AG09309 (cell line): ENCODE data around the gene PCCA.

Source experiments
- DNase-seq: peaks from one replicate; pipeline ENCODE4 v3.0.0-alpha.2; 2010; ENCODE audit warnings: low read depth
- H3K4me3 ChIP-seq: 2 replicates; pipeline ENCODE4 v1.5.1; 2011; ENCODE audit warnings: mild to moderate bottlenecking, low read depth, low read length, moderate library complexity; ENCODE audit not compliant: control insufficient read depth
- TF ChIP-seq, protein P1 (sequence below): IDR thresholded peaks from 2 replicates; pipeline ENCODE4 v1.5.1; 2011; ENCODE audit warnings: mild to moderate bottlenecking, low read depth, low read length, inconsistent platforms; ENCODE audit not compliant: insufficient read depth, control insufficient read depth; ENCODE audit errors: missing control alignments

Gene PCCA

DNA sequence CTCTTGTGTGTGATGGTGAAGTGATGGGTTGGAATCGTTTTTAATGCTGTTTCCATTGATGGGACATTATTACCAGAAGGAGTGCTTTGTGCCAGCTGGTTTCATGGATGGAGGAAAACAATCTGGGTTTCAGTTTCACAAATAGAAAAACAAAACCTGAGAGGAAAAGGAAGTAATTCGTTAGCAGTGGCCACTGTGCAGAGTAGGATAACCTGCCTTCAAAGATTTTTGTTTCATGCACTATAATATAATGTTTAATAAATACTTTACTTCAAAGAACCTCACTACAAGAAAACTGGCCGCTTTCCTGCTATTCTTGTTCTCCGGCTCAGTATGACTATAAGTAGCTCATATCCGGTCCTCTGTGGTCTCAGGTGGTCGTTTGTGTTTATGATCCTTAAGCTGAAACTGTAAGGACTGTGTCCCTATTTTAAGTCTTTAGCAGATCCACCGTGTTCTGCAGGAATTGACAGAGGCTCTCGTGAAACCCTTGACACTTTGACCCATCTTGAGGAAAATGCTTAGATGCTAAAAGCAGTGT is 395.0 kb downstream of the PCCA start:
- DNase-seq: no peak
- TF ChIP-seq, protein P1, sequence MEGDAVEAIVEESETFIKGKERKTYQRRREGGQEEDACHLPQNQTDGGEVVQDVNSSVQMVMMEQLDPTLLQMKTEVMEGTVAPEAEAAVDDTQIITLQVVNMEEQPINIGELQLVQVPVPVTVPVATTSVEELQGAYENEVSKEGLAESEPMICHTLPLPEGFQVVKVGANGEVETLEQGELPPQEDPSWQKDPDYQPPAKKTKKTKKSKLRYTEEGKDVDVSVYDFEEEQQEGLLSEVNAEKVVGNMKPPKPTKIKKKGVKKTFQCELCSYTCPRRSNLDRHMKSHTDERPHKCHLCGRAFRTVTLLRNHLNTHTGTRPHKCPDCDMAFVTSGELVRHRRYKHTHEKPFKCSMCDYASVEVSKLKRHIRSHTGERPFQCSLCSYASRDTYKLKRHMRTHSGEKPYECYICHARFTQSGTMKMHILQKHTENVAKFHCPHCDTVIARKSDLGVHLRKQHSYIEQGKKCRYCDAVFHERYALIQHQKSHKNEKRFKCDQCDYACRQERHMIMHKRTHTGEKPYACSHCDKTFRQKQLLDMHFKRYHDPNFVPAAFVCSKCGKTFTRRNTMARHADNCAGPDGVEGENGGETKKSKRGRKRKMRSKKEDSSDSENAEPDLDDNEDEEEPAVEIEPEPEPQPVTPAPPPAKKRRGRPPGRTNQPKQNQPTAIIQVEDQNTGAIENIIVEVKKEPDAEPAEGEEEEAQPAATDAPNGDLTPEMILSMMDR: no peak
- no peak overlapping the region for H3K4me3 ChIP-seq

DNA sequence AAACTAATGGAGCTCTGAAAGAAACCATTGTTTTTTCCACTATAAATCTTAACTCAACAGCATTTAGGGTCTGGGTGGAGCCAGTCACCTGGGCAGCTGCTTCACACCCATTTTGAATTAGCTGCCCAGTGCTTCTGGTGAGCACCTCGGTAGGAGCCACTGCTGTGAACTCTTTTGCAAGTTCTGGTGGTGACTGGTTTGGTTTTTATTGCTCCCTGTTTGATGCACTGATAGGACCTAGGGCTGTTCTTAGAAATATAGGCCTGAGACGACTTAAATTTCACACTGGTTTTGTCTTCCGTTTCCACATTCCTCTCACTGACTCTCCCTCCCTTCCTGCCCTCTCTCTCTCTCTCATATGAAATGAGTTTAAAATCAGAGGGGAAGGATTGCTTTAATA is 395.8 kb downstream of the PCCA start:
- TF ChIP-seq, protein P1: no peak
- H3K4me3 ChIP-seq: no peak overlapping the region
- peak; percentile 7 for DNase-seq

DNA sequence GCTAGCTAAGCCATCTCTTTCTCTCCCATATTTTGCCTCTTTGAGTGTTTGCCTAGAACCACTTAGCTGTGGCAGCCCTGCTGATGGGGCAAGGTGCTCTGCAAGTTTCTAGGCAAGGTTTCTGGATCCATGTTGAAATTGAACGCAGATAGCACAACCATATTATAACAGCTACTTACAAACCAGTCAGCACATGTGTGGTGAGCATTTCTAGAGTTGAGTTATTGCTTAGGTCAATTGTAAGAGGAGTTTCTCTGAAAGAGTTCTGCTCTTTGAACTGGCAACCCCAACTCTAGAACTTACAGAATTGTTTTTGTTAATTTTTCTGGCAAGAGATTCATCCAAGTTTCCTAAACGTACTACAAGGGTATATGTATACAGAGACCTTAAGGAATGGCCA is 396.4 kb downstream of the PCCA start:
- TF ChIP-seq, protein P1: no peak
- no peak overlapping the region for H3K4me3 ChIP-seq
- DNase-seq: no peak

DNA sequence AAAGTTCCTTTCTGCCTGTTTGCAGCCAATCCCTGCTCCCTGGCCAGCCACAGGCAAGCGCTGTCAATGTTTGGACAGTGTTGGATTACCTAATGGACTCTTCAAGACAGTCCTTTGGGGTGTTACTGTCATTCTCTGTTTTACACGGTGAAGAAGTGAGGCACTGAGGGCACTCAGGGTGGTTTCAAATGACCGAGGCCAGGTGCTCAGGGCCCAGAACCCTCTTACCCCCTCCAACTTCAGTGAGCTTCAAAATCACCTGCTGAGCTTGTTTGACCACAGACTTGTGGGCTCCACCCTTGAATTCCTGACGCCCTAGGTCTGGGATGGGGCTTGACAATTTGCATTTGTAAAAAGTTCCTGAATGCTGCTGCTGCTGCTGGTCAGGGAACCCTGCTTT is 401.8 kb downstream of the PCCA start:
- no peak for DNase-seq
- TF ChIP-seq, protein P1: no peak
- no peak overlapping the region for H3K4me3 ChIP-seq

DNA sequence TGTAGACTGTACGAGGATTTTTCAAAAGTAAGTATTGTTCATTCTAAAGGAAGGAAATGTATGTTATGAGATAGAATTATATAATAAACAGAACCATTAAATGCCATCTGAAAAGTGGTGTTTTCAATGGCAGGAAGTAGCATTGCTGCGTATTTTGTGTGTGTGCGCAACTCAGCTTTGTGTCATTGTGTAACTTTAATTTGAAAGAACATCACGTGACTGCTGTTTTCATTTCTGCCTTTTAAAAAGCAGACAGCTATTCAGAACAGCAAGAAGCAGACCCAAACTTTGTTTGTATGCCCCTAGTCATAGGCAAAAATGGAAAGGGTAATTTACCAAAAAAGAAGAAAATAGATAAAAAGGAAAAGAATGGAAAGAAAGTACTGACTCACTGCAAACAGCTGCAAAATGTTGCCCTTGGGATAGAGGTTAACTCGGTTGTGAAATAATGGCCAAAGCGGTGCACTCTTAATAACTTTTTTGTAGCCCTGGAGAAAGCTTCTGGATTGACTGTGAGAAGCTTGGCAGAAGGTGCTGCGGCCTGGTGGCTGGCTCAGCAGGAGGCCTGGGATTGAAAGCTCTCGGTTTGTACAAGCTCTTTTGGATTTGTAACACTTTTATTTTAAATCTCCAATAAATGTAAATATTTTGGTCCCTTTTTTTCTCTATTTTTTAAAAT is 402.4 kb downstream of the PCCA start:
- peak; percentile 59 for DNase-seq
- TF ChIP-seq, protein P1: peak; percentile 27
- no peak overlapping the region for H3K4me3 ChIP-seq

DNA sequence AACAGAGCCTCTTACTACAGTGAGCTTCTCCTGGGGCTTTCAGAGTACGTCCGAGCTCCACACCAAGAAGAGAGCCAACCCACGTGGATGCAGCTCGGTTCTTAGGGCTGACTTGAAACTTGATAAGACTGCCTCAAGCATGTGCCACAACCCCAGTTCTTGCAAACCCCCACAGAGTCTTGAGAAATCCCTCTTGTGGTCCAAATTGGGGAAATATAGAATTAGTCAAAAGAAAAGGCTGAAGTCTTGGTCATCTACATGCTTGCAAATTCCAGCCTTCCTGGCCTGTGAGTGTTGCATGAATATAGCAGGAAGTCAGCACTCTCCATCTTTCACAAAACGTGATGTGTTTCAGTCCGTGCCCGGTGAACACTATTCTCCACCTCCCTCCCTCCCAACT is 404.5 kb downstream of the PCCA start:
- peak; percentile 62 for DNase-seq
- TF ChIP-seq, protein P1: no peak
- H3K4me3 ChIP-seq: no peak overlapping the region
